KBM-7 (cell line): ENCODE results near the gene C1orf21.
A peak's percentile ranks its signal among the peaks of the same experiment; 100 is the strongest.

Source experiments
- DNase-seq: peaks from one replicate; pipeline ENCODE4 v3.0.0-alpha.2; 2015
- in situ Hi-C: fragments of 300-500 bp; cut with MboI; formaldehyde crosslinking; loops from 2 replicates; pipeline ENCODE4 v1.14.3; 2020; ENCODE audit warnings: low sequenced_read_pairs, low pct_unique_long_range_greater_than_20kb, mixed read lengths

The C1orf21 gene

DNA sequence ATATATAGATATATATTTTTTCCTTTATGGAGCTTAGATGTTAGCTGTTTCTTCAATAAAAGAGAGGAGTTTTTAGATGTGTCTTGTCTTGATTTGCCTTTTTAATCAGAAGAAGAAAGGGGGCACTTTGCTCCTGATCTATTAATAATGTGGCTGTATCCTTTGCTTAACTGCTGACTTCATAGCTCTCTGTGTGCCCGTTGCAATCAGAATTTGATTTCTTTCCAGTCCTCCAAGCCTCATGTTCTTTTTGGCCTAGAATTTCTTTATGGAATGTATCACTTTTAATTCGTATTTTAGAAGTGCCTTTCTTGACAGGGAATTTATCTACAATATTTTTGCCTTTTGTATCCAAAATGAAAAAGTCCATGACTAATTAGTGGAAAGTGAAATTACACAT lies 85.3 kb downstream of the C1orf21 start:
- in situ Hi-C loops = no loop called here
- no peak for DNase-seq

GRCh38 chr1:184473176-184473966 lies 86.5 kb downstream of the C1orf21 start:
- in situ Hi-C loops = no loop called here
- no peak for DNase-seq

- in situ Hi-C loops = no loop called here
These were observed 89.4 kb downstream of the C1orf21 start for GRCh38 chr1:184476187-184476586.

GRCh38 chr1:184479435-184480167 lies 92.8 kb downstream of the C1orf21 start:
- in situ Hi-C loops = no loop called here
- no peak for DNase-seq

More at GRCh38 chr1:184476187-184476586, 89.4 kb downstream of the C1orf21 start:
- no peak for DNase-seq

DNA sequence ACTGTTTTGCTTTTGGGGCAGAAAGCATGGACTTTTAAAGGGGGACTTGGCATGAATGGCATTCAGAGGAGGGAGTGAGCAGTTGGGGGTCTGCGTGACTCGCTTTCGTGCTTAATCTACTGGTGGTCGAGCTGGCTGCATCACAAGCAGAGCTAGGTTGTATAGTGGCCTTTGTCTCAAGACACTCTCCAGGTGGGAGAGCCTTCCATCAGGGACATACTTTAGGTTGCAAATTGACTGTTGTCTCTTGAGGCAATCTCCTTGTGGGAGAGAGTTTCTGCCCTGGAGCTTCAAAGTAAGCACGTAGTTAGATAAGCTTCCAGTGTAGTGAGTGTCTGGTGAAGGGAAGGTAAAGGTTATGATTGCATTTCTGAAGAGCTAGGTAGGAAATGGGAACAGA lies 93.9 kb downstream of the C1orf21 start:
- no peak for DNase-seq
- in situ Hi-C loops = no loop called here

- in situ Hi-C loops = no loop called here
- no peak for DNase-seq
These were observed 95.3 kb downstream of the C1orf21 start for GRCh38 chr1:184482136-184482535.

DNA sequence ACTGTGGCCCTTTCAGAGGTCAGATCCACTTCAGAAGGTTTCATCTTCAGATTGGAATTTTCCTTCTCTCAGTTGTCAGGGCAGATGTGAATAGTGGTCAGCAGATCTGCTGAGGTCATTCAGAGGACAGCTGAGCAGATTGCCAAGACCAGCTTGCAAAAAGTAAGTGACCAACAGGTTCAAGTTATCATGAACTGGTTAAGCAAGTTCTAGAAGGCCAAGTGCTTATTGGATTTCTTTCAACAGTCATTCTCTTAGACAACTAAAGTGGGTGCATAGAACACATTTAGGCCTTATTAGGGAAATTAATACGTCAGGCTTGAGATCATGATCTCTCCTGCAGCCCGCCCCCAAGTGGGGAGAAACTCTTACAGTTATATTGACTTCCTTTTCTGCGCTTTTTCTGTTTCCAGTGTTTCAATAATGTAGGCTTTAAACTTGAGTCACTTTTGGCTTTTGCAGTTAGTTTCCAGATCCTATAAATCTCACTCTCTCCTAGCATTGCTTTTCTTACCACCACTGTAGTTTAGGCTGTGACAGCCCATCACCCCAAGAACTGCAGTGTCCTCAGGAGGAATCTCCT lies 96.4 kb downstream of the C1orf21 start:
- DNase-seq = no peak
- in situ Hi-C loops = no loop called here

DNA sequence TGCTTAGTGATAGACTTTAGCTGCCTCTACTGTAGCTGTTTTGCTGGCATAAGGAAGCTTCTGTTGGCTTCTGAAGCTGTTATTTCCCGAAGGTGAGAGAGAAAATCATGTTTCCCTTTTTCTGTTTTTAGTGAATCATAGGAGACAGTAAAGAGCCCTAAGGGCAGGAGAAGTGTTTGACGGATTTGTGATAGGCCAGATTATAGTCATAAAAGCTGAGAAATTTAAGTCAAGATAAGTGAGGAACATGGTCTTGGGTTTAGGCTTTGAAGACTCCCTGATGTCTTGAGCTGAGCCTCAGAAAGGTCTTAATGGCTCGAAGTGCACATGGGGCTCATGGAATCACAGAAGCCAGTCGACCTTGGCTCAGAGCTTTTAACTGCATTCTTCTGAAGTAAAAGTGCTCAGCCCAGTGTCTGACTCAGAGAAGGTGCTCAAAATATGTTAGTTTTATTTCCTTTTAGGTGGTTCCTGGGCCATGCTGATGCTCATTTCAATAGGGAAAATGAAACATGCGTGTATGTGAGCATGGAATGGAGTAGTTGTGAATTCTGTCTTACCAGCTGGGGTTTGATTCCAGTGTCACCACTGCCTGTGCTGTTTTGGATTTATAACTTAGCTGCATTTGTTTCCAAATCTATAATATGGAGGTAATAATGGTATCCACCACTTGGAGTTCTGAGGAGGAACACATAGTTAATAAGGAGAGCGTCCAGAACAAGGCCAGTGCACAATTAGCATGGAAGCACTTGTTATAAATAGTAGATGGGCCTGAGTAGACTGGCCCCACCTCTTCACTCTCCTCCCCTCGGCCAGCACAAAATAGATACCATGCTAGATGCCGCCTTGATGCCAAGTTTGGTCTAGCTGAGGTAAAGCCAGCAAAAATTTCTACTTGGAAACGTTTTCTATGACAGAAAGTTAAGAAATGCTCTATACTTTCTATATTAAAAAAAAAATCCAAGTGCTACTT lies 99.2 kb downstream of the C1orf21 start:
- in situ Hi-C loops = no loop called here
- DNase-seq = no peak

DNA sequence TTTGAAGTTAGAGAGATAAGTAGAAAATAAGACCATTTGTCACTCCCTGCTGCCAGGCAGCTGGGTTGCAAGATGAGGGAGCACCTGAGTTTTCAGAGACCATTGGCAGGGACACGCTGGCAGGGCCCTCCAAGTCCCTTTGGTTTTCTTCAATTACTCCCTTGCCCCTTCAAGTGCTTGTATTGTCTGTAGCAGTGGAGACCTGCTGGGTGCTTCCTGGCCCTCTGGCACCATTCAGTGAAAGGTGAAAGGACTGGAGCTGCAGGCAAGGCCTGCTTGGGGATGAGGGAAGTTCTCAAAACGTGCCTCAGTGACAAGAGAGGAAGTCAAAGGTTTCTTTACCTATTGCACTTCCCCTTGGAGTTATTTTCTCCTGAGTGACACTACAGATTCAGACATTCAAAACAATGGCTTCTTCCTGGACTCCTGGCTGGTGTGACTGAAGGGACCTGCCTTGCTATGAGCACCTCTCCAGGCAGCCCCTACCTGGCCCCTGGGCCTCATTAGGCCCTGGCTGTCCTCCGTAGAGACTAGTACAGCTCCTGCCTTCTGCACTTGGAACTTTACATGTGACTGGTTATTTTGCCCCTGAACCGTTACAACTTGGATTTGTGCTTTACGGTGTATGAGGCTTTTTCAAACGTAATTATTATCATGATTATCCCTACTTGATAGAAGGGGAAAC lies 100.1 kb downstream of the C1orf21 start:
- DNase-seq = peak; percentile 28
- in situ Hi-C loops = no loop called here

- no peak for DNase-seq
- in situ Hi-C loops = no loop called here
These were observed 100.8 kb downstream of the C1orf21 start for GRCh38 chr1:184487531-184488193.

- DNase-seq = no peak
- in situ Hi-C loops = no loop called here
These were observed 103.1 kb downstream of the C1orf21 start for GRCh38 chr1:184489908-184490307.

GRCh38 chr1:184492536-184492935 lies 105.7 kb downstream of the C1orf21 start:
- DNase-seq = no peak
- in situ Hi-C loops = no loop called here

- in situ Hi-C loops = no loop called here
These were observed 107.2 kb downstream of the C1orf21 start for GRCh38 chr1:184493987-184494388.

GRCh38 chr1:184494929-184495328 lies 108.1 kb downstream of the C1orf21 start:
- in situ Hi-C loops = no loop called here
- DNase-seq = no peak

More at GRCh38 chr1:184493987-184494388, 107.2 kb downstream of the C1orf21 start:
- no peak for DNase-seq

DNA sequence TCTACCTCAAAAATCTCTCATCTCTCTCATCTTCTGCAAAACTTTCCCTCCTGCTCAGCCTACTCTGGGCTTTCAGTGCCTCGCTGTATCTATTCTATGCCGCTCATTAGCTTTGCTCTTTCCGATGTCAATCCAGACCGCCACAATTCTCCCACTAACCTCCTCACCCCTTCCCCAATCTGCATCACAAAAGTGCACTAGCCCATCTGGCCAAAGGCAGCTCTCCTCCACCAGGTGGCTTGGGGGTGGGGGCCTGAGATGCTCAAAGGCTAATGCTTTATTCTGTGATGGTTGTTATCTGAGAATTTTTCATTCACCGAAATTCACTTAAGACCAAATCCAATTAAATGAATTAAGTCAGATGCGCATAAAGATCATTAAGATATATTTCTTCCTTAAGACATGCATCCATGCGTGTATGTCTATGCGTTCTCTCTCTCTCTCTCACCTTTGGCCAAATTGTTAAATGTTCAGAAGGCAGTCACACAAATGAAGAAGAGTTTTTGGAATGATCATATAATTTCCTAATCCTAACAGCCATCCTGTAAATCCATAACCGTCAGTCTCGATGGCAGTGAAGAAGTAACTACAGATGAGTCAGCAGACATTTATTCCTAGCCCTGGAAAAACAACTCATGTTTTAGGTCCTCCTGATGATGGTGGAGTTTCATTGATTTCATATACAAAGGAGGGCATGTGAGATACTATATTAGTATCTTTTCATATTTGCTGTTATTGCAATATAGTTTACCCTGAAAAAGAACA lies 111.3 kb downstream of the C1orf21 start:
- DNase-seq = no peak
- in situ Hi-C loops = no loop called here

DNA sequence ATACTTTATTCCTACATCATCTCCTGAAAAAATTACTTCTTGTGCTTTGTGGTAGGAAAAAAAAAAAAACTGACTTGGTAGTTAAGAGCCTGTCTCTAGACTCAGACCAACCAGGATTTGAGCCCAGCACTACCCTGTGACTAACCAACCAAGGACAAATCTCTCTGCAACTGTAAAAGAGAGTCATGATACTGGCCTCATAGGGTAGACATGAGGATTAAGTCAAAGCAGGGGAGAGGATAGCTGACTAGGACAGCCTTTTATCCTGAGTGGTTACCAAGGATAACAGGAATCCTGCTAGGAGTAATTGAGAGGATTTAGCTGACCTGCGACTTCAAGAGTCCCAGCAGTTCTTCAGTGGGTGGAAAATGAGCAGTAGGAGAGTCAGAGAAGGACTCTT lies 112.8 kb downstream of the C1orf21 start:
- in situ Hi-C loops = no loop called here
- no peak for DNase-seq

DNA sequence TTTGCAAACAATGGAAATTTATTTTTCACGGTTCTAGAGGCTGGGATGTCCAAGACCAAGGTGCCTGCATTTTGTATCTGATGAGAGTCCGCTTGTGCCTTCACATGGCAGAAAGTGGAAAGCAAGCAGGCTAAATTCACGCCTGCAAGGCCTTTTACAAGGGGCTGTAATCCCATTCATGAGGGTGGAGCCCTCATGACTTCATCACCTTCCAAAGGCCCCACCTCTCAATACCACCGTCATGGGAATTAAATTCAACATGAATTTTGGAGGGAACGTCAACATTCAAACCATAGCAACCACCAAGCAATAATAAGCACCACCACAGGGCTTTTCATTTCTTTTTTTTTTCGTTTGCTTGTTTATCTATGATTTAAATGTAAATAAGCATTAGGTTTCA lies 115.3 kb downstream of the C1orf21 start:
- DNase-seq = no peak
- in situ Hi-C loops = no loop called here
